ENCODE data around the gene MAGEB1.

DNA sequence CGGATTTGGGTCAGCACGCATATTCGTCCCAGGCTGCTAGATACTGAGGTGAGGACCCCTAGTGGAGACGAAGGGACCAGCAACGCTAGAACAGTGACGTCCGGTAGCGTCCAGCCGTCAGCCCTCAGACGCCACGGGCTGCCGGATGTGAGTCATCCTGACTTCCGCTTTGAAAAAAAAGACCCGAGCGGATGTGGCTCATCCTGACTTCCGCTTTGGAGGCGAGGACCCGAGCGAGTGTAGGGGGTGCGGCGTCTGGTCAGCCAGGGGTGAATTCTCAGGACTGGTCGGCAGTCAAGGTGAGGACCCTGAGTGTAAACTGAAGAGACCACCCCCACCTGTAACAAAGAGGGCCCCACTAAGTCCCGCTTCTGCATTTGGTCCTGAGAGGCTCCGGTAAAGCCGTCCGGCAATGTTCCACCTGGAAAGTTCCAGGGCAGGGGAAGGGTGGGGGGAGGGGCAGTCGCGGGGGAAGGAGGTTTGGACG, 31.5 kb upstream of the MAGEB1 start, which contains the start of gene MAGEB2:
- TF ChIP-seq SNAI2 (CRISPR knock-in tag; IDR thresholded peaks at IDR 0.05) (no peak), ZNF8 (CRISPR knock-in tag; IDR thresholded peaks at IDR 0.05) (no peak), ZC3H10 (CRISPR knock-in tag; IDR thresholded peaks at IDR 0.05) (no peak), BACH2 (CRISPR knock-in tag; IDR thresholded peaks at IDR 0.05; ENCODE audit: borderline replicate concordance) (no peak), ZNF565 (CRISPR knock-in tag; conservative IDR thresholded peaks at IDR 0.05; ENCODE audit: low read depth) (no peak)

Measured in SK-N-SH treated with all-trans-retinoic acid at 6 μM for 48 hours (cell line).